Pulmonary artery endothelial cell (primary cell): ENCODE results near the gene FBN2. TPM values are rescaled to one million over a fixed set of nuclear protein-coding genes. Genes with fewer than 3 reads are reported as not detected.

Experiments
- DNase-seq: peaks from one replicate; pipeline ENCODE4 v3.0.0-alpha.2; 2011; ENCODE audit warnings: low read depth, low spot score
- total RNA-seq: library from RNA; depleted of rRNA; stranded (reverse); fragments of >200 nt; gene quantifications from 2 replicates; pipeline ENCODE4 v1.2.3, GENCODE V29; 2014

FBN2 gene
- total RNA-seq, 1 donor from 2014 or later: 73.7 TPM

DNA sequence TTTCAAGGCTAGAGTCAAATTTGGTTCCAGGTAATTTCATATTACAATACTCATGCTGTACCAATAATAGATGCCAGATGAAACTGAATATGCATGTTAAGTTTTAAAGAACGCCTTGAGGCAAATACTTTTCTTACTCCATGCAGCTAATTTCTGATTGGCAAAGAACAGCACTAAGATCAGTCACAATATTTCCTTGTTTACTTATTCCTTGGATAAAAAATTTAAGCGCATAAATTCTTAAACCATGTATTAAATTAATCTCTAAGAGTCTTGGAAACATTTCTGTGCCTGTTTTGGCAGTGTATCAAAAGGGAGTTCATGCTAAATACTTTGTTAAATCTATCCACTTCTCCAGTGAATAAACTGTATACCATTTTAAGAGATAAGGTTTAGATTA lies 281.0 kb downstream of the FBN2 start:
- no peak for DNase-seq

DNA sequence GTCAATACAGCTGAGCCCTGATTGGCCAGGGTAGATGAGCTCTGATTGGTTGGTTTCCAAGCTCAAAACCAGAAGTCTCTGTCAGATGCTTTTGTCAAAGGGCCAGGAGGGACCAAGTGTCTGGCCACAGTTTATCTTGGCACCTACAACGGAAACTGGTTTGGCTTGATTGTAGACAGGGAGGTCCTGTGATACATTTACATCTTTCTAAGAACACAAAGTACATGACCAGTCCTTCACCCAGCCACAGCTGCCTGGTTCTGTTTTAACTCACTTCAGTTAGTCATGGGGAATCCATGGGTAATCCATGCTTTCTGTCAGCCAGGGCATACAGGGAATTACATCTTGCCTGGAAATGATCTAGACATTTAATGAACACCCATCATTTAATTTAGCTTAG lies 283.3 kb downstream of the FBN2 start:
- no peak for DNase-seq

DNA sequence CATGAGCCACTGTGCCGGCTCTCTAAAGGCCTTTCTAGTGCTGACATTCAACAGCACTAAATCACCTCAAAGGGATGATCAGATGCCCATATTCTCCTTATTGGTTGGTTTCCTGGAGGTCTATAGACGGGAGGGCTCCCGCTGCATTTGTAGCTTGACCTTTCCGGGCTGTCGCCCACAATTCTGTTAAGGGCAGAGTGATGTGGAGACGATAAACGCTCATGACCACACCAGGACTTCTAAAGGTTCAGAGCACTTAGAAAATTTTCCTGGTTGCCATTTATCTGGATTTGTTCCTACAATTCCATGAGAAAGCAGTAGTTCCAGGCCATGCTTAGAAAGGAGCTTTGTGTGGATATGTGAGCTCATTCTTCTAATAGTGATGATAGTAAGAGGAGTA lies 284.2 kb downstream of the FBN2 start:
- no peak for DNase-seq

DNA sequence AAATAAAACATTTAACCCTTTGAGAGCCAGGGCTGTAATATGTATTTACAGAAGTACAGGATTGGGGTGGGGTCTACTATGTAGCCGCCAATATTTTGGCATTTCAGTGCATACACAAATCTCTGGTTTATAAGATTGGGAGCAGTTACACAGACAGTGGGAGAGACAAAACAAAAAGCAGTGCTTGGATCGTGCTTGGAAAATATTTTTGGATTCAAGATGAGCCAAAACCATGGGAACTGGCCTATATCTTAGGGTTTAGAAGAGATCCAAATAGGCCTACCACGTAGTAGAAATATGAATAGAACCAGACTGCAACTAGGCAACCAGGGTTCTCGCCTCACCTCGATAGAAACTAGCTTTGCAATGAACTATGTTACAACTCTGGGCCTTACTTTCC lies 284.9 kb downstream of the FBN2 start:
- no peak for DNase-seq

DNA sequence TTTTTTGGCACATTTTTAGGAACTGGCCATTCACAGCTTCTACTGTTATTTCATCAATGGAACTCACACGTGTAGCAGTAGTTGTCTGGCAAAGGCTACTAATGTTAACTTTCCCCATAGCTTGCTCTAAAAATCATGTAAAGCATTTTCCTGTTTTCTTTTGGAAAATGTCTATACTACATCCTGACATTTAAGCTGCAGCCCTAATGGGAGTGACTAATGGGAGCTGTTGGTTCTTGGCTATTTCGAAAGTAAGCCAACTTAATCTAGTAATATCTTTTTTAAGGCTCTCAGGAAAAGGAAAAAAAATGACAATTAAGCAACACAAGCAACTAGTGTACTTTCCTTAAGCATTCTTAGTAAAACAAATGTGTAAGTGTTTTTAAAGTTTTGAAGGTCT lies 285.3 kb downstream of the FBN2 start:
- no peak for DNase-seq

DNA sequence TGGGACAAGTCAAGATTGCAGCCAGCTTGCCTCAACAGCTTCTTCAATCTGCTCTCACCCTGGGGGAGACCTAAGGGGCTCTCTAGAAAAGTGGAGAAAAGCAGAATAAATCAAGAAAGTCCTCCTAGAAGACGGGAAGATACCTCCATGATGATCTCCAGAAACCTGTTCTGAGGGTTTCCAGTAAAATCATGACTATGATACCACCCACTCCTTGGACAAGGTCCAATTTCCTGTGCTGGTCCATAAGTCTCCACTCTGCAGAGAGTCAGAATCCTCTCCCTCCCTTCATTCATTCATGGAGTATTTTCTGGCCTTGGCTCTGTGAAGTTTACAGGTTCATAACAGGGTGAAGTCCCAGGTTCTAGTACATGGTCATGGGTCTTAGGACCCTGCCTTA lies 285.8 kb downstream of the FBN2 start:
- no peak for DNase-seq

DNA sequence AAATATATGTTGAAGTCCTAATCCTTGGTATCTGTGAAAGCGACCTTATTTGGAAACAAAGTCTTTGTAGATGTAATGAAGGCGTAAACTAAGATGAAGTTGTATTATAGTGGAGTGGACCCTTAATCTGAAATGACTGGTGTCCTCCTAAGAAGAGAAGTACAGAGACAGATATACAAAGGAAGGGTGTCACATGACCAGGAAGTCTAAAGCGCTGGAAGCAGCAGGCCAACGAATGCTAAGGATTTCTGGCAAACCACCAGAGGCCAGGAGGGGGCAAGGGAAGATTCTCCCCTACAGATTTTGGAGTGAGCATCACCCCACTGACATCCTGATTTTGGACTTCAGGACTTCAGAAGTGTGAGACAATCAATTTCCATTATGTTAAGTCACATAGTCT lies 292.1 kb downstream of the FBN2 start:
- no peak for DNase-seq

DNA sequence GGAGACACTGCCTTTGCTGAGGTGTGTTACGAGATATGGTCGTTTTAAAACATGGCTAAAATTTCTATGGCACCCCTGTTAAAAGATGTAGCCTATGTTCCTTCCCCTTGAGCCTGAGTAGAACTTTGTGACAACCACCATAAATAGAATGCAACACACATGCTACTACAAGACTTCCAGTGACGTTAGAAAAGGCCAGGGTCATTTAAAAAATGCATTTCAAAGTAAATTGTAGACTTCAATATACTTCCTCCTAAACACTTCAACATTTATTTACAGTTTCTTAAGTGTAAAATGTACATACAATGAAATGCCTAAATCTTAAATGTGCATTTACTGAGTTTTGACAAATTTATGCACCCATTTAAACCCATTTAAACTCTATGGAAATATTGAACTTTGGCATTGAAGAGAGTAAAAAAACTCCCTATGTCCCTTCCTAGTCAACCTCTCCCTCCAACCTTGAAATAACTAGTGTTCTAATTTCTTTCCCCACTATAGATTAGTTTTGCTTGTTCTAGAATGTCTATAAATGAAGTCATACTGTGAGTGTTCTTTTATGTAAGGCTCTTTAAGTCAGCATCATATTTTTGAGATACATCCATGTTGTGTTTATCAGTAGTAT lies 294.0 kb downstream of the FBN2 start:
- DNase-seq: no peak

DNA sequence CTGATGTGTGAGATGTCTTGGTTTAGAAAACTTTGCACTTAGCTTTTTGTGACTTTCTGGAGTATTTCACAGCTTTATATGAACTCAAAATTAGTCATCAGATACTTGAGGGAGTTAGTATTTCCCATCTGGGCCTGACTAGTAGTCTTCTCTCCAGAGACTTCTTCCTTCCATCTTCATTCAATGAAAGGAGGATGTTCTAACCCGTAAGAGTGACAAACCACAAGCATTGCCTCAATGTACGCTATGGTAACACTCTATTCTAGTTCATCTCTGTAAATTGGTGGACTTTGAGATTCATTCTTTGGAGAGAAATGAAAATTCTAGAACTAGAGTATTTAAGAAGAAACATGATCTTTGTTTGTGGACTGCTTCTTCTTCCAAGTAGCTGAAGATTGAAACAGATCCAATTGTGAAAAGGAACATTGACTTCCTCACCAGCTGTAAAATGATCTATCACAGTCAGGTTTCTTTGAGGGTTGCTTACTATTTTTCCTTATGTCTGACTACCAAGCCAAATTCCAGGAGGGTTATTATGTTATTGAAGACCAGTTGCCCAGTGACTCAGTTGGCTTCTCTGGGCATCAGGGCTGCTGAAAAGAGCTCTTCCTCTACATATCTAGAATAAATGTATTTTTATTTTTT lies 296.9 kb downstream of the FBN2 start:
- no peak for DNase-seq

DNA sequence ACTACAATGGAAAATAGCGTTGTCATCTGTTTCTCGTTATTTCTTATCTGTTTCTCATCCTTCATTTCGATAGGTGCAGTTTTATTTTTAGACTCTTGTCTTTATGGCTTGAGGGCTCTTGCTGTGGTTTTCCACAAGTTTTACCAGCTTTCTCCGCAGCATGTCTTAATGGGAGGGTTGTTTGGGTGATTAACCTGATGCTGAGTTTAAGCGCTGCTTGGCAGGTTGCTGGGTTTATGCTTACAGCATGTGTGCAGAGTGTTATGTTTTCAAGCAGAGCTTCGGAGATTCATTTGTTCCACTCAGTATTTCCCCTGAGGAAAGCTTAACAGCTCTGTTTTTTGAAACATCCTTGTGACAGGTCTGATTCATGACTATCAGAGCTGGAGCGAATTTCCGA lies 300.5 kb downstream of the FBN2 start:
- no peak for DNase-seq

DNA sequence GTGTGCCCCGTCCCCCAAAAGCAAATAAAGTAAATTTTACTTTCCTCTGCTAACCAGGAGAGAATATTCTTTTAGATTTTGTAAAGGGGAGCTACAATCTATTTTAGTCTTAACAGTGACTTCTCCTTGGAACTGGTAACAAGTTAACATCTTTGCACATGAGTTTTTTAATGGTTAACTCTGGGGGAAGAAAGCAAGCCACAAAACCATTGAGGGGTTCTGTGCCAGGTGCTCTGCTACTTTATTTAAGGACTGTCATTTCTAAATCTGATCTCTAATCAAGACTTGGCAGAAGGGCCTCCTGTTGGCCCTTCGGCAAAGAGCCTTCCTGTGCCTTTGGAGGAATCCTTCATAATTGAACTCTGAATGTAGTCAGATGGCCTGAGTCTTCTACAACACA lies 301.0 kb downstream of the FBN2 start:
- no peak for DNase-seq

DNA sequence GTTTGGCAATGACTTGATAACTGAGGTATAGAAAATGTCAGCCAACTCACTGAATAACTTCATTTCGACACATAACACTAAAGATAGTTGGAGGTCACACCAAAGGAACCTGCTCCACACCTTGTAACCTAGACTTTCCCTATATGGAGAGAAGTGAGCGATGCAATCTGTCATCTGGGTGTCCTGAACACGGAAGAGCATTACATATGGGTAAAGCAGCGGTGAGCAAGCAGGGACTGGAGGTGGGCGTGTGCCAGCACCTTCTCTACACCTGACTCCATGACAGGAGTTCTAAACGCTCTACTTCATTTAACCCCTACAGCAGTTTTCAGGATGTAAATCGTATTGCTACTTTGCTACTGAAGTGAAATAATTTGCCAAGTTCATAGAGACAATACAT lies 301.7 kb downstream of the FBN2 start:
- DNase-seq: no peak

DNA sequence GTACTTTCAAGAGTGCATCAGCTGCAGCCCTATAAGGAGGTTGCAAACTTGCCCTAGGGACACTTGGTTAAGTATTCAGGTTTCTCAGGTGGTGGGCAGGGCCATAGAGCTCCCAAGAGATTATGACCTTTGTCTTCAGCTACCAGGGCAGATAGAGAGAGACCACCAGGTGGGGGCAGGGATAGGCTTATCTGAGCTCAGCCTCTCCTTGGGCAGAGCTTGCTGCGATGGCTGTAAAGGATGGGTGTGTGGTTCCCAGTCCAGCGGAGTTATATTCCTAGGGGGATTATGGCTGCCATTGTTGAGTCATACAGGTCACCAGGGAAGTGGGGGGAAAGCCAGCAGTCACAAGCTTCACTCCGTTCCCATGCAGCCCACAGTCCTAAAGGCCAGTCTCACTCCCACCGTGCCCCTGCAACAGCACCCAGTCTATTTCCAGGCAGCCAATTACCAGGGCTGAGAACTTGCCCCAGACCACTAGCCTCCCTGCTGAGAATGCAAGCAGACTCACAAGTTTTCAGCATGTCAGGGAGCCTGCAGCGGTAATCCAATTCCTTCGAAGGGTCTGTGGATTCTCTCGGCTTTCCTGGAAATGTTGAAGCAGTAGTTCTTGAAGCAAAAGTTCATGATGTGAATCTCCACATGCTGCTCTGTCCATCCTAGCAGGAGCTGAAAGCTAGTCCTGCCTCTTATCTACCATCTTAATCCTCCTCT lies 303.0 kb downstream of the FBN2 start:
- no peak for DNase-seq

DNA sequence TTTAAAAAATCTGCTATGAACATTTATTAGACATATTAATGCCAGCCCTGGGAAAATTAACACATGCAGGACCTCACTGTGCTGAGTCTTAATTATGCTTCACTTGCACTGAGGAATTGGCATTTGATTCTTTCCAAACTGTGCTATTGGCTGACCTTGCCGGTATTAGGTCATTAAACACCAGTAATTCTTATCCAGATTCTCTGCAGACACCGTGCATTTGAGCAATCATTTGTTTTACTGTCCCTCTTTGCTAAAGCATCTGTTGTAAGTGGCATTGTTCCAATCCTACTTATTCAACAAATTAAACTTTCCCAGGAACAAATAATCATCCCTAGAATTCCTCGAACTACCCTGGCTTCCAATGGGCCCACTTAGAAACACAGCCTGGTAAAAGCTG lies 309.5 kb downstream of the FBN2 start:
- no peak for DNase-seq

DNA sequence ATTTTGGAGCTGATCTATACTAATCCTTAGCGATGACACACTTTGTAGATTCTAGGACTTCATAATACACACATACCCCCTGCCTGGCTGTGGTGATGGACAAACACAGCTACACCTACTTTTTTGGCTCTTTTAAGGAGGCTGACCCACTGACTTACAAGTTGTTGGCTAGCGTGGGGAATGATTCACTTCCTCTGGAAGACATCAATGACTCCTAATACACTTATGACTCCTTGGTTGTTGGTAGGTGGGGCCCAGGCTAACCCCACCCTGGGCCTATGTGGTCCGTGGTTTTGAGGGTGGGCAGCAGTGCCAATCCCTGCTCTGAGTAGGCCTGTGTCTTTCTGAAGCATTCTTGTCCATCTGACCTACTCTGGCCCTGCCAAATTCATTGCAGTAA lies 310.0 kb downstream of the FBN2 start:
- DNase-seq: peak; percentile 3

DNA sequence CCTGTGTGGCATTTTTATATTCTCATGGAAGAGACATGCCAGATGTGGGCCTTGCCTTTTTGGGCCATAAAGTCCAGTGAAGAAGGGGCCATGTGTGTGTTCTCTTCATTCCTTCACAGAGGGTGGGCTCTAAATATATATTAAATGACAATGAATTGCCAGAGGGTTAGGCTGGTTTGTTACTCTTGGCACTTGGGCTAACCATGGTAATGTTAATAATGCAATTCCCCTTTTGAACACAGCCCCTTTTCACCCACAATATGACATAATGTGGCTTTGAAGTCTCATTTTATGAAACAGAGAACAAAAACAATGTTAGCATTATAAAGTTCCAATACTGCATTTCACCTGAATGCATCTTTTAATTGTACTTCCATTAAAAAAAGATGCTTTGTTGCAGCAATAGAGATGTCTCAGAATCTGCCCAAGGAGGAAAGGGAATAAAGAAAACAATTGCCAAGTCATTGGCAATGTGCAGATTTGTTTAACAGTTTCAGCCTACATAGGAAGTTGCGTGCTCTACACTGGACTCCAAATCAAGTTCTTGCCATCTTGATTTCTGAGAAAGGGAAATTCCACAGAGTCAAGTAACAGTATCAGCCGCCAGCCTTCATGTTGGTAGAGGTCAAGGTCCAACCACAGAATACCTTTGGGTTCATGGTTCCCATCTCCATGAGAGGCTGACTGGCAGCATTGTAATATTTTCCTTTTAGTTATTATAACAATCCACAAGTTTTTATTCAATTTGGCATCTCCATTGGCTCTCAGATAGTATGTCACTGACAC lies 312.6 kb downstream of the FBN2 start:
- DNase-seq: no peak

DNA sequence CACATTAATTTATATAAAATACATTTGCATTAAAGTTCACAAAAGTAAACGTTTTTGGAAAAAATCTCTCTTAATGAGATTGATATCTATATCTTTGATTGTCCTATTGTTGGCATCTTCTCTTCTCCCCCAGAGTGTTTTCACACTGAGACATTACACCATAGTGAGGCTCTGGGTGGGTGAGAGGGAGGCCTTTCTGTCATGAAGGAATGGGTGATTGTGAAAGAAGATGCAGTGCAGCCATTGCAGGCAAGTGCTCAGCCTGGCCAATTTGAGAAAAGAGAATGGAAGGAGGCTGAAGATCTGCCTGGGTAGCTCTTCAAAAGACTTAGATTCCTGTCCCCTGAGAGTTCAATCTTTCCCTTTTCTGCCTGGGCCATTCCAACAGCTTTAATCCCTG lies 313.7 kb downstream of the FBN2 start:
- DNase-seq: no peak

DNA sequence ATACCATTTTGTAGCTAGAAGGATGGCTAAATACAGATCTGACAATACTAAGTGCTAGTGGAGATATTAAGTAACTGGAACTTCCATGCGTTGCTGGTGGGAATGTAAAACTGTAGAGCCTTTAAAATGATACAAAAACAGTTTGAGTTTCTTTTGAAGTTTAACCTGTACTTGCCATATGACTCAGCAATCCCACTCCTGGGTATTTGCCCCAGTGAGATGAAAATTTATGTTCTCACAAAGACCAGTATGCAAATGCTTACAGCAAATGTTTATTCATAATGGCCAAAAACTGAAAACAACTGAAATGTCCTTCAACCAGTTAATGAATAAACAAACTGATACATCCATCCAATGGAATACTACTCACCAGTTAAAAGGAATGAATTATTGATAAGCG lies 317.2 kb downstream of the FBN2 start:
- DNase-seq: no peak

DNA sequence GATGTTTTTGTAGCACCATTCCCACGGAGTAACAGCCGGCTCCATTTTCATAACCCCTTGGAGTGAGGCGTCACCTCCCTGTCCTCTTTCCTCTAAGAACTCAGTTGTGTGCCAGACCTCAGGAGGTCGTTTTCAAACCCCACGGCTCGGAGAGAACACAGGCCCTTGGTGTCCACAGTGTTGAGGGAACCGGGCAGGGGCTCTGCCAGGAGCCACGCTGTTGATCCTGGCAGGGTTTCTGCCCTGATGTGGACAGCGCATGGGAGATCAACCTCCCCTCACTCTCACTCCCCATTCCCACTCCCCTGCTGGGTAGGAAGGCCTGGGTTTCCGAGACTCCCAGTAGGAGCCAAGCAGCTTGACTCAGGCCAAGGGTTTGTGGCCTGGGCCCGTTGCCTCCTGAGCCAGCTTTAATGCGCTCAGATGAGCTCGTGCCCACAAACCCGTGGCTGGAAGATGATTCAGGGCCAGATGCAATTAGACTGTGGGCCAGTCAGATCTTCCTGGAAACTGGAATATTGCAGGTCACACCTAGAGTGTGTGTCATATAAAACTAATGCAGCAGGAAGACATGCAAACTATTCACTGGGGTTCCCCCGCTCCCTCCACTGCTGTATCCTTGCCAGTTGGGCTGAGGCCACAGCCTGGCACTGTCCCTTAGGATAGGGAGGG lies 321.0 kb downstream of the FBN2 start:
- DNase-seq: no peak

DNA sequence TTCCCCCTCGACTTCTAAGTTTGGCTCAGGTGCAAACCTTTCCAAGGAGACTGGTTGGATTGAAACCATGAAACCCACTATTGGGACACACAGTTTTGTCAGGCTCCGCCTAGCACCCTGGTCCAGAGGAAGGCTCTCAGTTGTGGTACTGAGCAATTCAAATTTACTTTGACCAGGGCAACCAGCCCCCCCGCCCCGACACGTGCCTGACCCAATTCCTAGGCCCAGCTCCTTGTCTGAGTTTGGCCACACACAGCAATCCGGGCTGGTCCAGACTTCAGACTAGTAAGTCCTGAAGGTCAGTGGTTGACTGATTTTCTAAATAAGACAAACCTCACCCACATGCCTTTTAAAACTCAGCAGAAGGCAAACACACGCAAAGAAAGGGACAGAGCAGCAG lies 321.8 kb downstream of the FBN2 start:
- no peak for DNase-seq

DNA sequence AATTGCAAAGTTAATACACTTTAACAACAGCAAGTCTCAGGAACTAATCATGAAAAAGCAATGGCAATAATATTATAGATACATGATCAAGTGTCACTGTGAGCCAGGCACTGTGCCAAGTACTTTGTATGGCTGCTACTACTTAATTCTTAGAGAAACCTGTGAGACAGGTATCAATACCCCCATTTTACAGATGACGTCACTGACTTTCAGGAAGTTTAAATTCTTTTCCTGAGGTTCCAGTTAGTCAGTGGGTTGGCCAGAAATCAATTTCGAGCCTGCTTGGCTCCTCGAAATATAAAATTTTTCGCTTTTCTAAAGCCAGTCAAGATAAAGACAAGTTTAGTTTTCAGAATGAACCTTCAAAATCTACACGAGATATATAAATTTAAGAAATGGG lies 324.2 kb downstream of the FBN2 start:
- DNase-seq: no peak

DNA sequence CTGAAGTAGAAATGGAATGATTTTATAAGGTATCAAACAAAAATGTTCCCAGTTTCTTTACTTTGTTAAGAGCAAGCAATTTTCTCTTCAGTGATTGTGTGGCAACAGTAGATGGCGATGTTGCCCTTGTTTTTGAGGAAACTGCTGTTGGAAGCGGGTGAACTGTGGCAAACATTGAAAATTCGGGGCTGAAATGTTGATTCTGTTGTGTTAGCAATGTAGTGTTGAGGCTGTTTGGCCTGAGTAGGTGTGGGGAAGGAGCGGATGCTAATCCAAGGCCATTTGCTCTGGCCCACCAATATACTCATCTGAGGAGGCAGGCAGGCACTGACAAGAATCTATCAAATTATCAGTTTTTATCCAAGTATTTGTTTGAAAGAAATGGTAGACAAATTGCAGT lies 324.7 kb downstream of the FBN2 start:
- DNase-seq: peak; percentile 33
